ENCODE data around the gene TMEM94.
"Not testable (repeated sequence)": the region's sequence is repeated elsewhere in the genome, so short reads cannot be mapped to it uniquely, and the experiment has no call there.

Gene TMEM94

GRCh38 chr17:75477490-75477862 is 21.0 kb downstream of the TMEM94 start:
- not testable (repeated sequence) for DNase-seq

GRCh38 chr17:75478508-75478907 is 22.1 kb downstream of the TMEM94 start:
- no peak for DNase-seq

- no peak for DNase-seq
Measured at GRCh38 chr17:75480281-75480680, 23.8 kb downstream of the TMEM94 start.

- DNase-seq: no peak
Measured at GRCh38 chr17:75481194-75482068, 25.0 kb downstream of the TMEM94 start.

GRCh38 chr17:75482098-75482942 is 25.9 kb downstream of the TMEM94 start:
- DNase-seq: no peak

GRCh38 chr17:75485688-75486087 is 29.3 kb downstream of the TMEM94 start:
- no peak for DNase-seq

- no peak for DNase-seq
Measured at GRCh38 chr17:75486151-75486550, 29.7 kb downstream of the TMEM94 start.

- DNase-seq: no peak
Measured at GRCh38 chr17:75486951-75487350, 30.5 kb downstream of the TMEM94 start.

- DNase-seq: no peak
Measured at GRCh38 chr17:75487351-75488070, 31.1 kb downstream of the TMEM94 start.

GRCh38 chr17:75488693-75489510 is 32.5 kb downstream of the TMEM94 start:
- no peak for DNase-seq

GRCh38 chr17:75489511-75489955 is 33.1 kb downstream of the TMEM94 start:
- DNase-seq: no peak

- no peak for DNase-seq
Measured at GRCh38 chr17:75490173-75490743, 33.8 kb downstream of the TMEM94 start.

GRCh38 chr17:75490953-75491649 is 34.7 kb downstream of the TMEM94 start:
- no peak for DNase-seq

- no peak for DNase-seq
Measured at GRCh38 chr17:75491680-75492079, 35.2 kb downstream of the TMEM94 start.

GRCh38 chr17:75492555-75493168 is 36.2 kb downstream of the TMEM94 start:
- DNase-seq: no peak

- no peak for DNase-seq
Measured at GRCh38 chr17:75493476-75494129, 37.2 kb downstream of the TMEM94 start.

GRCh38 chr17:75494326-75494877 is 38.0 kb downstream of the TMEM94 start:
- DNase-seq: no peak

- no peak for DNase-seq
Measured at GRCh38 chr17:75496005-75496404, 39.6 kb downstream of the TMEM94 start.

GRCh38 chr17:75498039-75498725 is 41.7 kb downstream of the TMEM94 start:
- no peak for DNase-seq
